SJSA1 (cell line): ENCODE measurements around the gene XIRP2. TPM values are rescaled to one million over a fixed set of nuclear protein-coding genes. Genes with fewer than 3 reads are reported as not detected.
"Not testable (repeated sequence)": the region's sequence is repeated elsewhere in the genome, so short reads cannot be mapped to it uniquely, and the experiment has no call there.

Experiments used
- DNase-seq, 2 experiments: peaks; one replicate each; pipeline ENCODE4 v3.0.0-alpha.2; 2015 to 2020; ENCODE audit warnings: low spot score in 2 of 2, low read depth in 1 of 2
- H3K27ac ChIP-seq: fragments of 250-450 bp; sonication (Bioruptor Pico); 2 replicates; pipeline ENCODE4 v1.5.1; 2020; ENCODE audit warnings: mild to moderate bottlenecking, moderate library complexity
- H3K27me3 ChIP-seq: fragments of 250-450 bp; sonication (Bioruptor Pico); replicated peaks from 2 replicates; pipeline ENCODE4 v1.5.1; 2020; ENCODE audit warnings: mild to moderate bottlenecking, moderate library complexity
- H3K36me3 ChIP-seq: fragments of 250-450 bp; sonication (Bioruptor Pico); 2 replicates; pipeline ENCODE4 v1.5.1; 2020; ENCODE audit warnings: mild to moderate bottlenecking
- H3K4me1 ChIP-seq: fragments of 250-450 bp; sonication (Bioruptor Pico); replicated peaks from 2 replicates; pipeline ENCODE4 v1.6.1; 2021; ENCODE audit warnings: mild to moderate bottlenecking
- H3K4me3 ChIP-seq: fragments of 250-450 bp; sonication (Bioruptor Pico); 2 replicates; pipeline ENCODE4 v1.5.1; 2020; ENCODE audit warnings: mild to moderate bottlenecking
- H3K9me3 ChIP-seq: fragments of 250-450 bp; sonication (Bioruptor Pico); replicated peaks from 2 replicates; pipeline ENCODE4 v1.5.1; 2020; ENCODE audit warnings: mild to moderate bottlenecking
- total RNA-seq: library from RNA; depleted of rRNA; stranded (reverse); fragments of >200 nt; shearing (Covaris generic); gene quantifications from 2 replicates; pipeline ENCODE4 v1.2.3, GENCODE V29; 2014

XIRP2 gene
- total RNA-seq, 1 experiment from 2014 or later = not detected

DNA sequence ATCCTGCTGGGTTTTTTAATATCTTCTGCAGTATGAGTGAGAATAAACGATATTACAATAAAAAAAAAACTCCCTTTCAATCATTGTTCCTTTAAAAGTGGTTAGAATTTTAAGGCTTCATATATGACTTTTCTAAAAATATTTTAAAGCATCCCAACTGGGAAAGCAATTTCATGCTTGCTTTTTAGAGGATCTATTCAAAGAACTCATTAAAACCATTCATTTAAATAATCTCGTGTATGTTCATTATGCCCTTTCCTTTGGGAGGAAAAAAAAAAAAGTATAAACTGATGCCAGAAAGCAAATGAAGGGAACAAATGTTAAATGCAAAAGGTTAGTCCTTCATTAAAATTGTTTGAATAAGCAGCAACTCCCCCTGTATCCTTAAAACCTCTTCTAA, 81.2 kb downstream of the XIRP2 start:
- H3K4me1 ChIP-seq = no peaks in the 10 kb centered on the region
- H3K9me3 ChIP-seq = no peaks in the 10 kb centered on the region
- no peaks in the 10 kb centered on the region for H3K27me3 ChIP-seq
- no peak overlapping the region for H3K4me3 ChIP-seq
- no peak overlapping the region for H3K27ac ChIP-seq
- DNase-seq = no peak
- H3K36me3 ChIP-seq = no peaks in the 10 kb centered on the region

DNA sequence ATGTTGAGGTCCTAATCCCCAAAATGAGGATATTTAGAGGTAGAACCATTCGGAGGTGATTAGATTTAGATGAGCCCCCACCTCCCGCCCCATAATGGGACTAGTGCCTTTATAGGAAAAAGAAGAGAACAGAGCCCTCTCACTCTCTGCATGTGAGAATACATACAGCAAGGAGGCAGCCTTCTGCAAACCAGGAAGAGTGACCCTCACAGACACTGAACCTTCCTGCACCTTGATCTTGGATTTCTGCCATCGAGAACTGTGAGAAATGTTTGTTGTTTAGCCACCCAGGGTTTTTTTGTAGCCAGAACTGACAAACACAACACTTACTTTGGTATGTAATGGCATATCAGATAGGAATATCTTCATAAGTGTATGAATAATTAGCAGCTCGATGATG, 83.7 kb downstream of the XIRP2 start:
- Histone ChIP-seq H3K9me3 (no peaks in the 10 kb centered on the region), H3K4me1 (no peaks in the 10 kb centered on the region), H3K27me3 (no peaks in the 10 kb centered on the region), H3K4me3 (no peak overlapping the region), H3K27ac (no peak overlapping the region), H3K36me3 (no peaks in the 10 kb centered on the region)
- DNase-seq = no peak

DNA sequence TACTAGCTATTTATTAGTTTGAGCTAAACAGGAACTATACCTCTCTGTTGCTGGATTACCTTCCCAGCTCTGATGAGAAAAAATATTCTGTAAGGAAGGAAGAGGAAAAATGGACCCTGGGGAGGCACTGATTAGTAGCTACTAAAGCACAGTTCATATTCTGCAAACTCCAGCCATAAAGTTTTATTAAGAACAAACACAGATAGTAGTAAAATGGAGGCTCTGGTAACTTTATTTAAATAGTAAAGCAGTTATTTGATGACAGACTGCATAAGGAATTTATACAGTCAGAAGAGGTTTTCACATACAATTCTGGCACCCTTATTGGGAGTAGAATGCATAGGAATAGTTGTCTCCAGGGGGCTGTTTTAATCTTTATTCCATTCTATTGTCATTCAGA, 84.1 kb downstream of the XIRP2 start:
- H3K27ac ChIP-seq = no peak overlapping the region
- no peaks in the 10 kb centered on the region for H3K9me3 ChIP-seq
- no peaks in the 10 kb centered on the region for H3K27me3 ChIP-seq
- no peaks in the 10 kb centered on the region for H3K36me3 ChIP-seq
- no peaks in the 10 kb centered on the region for H3K4me1 ChIP-seq
- DNase-seq = no peak
- H3K4me3 ChIP-seq = no peak overlapping the region

DNA sequence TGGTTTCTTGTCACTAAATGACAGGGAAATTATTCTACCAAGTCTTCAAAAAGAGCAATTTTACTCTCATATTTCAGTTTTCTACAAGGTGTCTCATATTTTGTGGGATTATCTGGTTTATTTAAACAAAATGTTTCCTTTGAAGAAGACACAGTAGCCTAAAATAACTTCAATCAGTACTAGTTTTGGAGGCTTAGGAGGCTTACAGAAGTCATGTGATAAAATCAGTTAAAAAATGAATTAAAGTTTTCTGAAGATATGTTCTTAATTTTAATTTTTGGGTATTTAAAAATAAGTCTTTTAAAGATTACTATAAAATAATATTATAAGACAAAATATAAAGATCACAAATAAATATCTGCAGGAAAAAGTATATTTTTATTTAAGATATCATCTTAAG, 95.9 kb downstream of the XIRP2 start:
- H3K27ac ChIP-seq = no peak overlapping the region
- H3K36me3 ChIP-seq = no peaks in the 10 kb centered on the region
- DNase-seq = no peak
- no peaks in the 10 kb centered on the region for H3K27me3 ChIP-seq
- H3K9me3 ChIP-seq = peaks cover 2% of the 10 kb centered on the region; the same call in 1 of the 2 replicates
- H3K4me3 ChIP-seq = no peak overlapping the region
- H3K4me1 ChIP-seq = no peaks in the 10 kb centered on the region

DNA sequence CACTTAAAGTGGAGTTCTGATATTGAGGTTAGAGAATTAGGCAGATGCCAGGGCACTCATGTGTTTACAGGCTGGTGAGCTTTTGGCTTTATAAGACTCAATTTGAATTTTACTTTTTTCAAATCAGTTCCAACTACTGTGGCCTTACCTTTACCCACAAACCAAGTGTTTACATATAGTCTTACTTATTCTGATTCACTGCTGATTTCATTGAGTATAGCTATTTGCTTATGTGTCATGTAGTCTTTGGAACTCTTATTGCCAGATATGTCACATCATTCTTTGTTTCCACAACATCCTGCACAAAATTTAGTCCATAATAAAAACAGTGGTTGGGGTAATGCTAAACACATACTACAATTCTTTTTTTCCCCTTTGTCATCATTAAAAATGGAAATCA, 96.5 kb downstream of the XIRP2 start:
- no peak for DNase-seq
- Histone ChIP-seq H3K4me1 (no peaks in the 10 kb centered on the region), H3K36me3 (no peaks in the 10 kb centered on the region), H3K27me3 (no peaks in the 10 kb centered on the region), H3K27ac (no peak overlapping the region), H3K9me3 (peaks cover 2% of the 10 kb centered on the region; the same call in 1 of the 2 replicates), H3K4me3 (no peak overlapping the region)

DNA sequence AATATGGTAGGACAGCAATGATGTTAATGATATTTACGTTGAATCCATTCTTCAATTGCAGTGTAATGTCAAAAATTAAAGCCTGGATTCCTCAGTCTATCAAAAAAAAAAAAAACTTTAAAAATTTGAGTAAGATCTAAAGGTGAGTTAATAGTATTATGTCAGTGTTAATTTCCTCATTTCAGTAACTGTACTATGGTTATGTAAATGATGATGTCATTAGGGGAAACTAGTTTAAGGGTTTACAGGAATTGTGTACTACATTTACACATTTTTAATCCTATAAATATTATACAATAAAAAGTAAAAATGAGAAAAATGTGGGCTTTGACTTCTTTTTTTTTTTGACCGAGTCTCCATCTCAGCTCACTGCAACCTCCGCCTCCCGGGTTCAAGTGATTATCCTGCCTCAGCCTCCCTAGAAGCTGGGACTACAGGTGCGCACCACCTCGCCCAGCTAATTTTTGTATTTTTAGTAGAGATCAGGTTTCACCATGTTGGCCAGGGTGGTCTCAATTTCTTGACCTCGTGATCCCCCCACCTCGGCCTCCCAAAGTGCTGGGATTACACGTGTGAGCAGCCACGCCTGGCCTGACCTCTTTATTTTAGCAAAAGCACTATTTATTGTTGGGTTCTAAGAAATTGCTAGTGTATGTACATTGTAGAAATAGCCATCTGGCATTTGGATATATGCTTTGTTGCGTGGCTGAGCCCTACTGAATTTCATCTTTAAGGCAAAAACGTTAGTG, 106.5 kb downstream of the XIRP2 start:
- Histone ChIP-seq H3K9me3 (no peaks in the 10 kb centered on the region), H3K36me3 (no peaks in the 10 kb centered on the region), H3K4me1 (no peaks in the 10 kb centered on the region), H3K27ac (no peak overlapping the region), H3K4me3 (no peak overlapping the region), H3K27me3 (no peaks in the 10 kb centered on the region)
- no peak for DNase-seq

DNA sequence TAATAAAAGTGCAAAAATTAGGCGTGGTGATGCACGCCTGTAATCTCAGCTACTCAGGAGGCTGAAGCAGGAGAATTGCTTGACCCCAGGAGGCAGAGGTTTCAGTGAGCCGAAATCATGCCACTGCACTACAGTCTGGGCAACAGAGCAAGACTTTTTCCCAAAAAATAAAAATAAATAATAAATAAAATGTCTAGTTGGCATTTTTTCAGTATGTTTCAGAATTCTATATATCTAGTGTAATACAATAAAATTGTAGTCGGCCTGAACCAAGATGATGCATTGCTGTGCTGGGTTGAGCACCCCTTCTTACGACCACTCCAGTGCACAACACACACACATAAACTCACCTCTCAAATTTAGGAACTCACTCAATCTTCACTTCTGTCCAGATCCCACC, 108.2 kb downstream of the XIRP2 start:
- Histone ChIP-seq H3K4me1 (no peaks in the 10 kb centered on the region), H3K9me3 (no peaks in the 10 kb centered on the region), H3K27me3 (no peaks in the 10 kb centered on the region), H3K4me3 (no peak overlapping the region), H3K36me3 (no peaks in the 10 kb centered on the region), H3K27ac (no peak overlapping the region)
- no peak for DNase-seq

DNA sequence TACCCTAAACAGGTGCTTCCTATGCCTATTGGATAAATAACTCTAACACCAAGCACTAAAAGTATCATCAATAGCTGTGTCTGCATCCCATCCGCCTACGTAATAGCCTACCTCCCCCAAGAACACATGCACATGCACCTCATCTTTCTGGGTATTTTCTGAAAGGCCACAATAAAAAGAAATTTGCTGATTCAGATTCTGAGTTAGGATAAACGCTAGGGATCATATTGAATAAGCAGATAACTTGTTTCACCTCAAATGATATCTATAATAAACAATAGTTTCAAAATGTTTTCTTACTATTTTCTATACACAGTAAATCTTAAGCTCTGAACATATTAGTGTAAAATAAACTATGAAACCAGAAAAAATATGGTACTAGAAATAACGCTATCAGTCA, 112.9 kb downstream of the XIRP2 start:
- no peak overlapping the region for H3K4me3 ChIP-seq
- no peak overlapping the region for H3K27ac ChIP-seq
- H3K36me3 ChIP-seq = no peaks in the 10 kb centered on the region
- no peaks in the 10 kb centered on the region for H3K4me1 ChIP-seq
- no peaks in the 10 kb centered on the region for H3K27me3 ChIP-seq
- DNase-seq = no peak
- H3K9me3 ChIP-seq = no peaks in the 10 kb centered on the region

DNA sequence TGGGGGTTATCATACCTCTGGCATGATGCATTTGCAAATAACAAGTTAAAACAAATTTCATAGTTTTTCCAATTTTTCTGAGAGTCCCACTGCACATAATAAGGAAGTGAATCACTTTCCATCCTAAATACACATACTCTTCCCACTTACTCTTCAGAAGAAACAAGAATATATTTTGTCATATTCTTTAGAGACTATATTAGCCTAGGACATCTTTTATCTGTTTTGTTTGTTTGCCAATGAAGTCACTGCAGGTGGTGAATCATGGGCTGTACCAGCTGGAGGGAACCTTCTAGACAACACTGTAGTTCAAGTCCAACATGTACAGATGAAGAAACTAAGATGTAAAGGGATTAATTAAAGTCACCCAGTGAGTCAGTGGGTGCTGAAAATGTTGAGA, 116.8 kb downstream of the XIRP2 start:
- no peak for DNase-seq
- Histone ChIP-seq H3K4me1 (no peaks in the 10 kb centered on the region), H3K9me3 (no peaks in the 10 kb centered on the region), H3K36me3 (no peaks in the 10 kb centered on the region), H3K27ac (no peak overlapping the region), H3K4me3 (no peak overlapping the region), H3K27me3 (no peaks in the 10 kb centered on the region)

DNA sequence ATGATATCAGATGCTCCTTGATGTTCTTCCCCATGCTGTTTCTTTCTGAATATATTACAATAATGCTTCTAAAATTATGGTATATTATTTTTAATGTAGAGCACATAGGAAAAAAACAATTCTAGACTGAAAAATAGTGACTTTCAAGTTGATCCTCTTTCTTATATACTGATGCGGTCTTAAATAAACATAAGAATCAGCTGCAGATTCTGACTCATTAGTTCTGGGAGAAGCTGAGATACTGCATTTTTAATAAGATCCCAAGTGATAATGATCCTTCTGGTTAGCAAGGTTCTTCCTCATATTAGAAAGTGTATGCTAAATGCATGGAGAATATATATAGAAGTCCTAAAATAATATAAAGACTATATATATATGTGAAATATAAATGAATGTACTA, 124.9 kb downstream of the XIRP2 start:
- H3K27ac ChIP-seq = no peak overlapping the region
- no peak for DNase-seq

DNA sequence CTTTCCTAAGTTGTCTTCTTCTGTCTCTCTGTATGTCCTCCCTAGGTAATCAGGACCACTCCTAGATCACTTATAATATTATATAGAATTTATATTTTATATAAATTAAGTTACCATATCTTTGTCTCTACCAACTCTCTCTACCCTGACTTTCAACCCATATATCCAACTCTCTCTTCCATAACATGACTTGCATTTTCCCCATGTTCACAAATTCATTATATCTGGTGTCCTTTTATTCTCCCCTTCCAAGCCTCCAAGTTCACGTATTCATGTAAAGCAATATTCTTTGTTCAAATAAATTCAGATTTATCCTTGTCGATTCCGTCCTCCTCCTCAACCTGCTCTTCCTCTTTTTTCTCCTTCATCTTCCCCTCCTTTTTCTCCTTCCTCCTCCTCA, 127.5 kb downstream of the XIRP2 start:
- Histone ChIP-seq H3K27ac (no peak overlapping the region), H3K4me1 (no peaks in the 10 kb centered on the region), H3K4me3 (no peak overlapping the region), H3K36me3 (no peaks in the 10 kb centered on the region), H3K9me3 (no peaks in the 10 kb centered on the region), H3K27me3 (no peaks in the 10 kb centered on the region)
- DNase-seq = no peak

More for the DNA sequence above, 124.9 kb downstream of the XIRP2 start:
- Histone ChIP-seq H3K9me3 (no peaks in the 10 kb centered on the region), H3K27me3 (no peaks in the 10 kb centered on the region), H3K4me1 (no peaks in the 10 kb centered on the region), H3K36me3 (no peaks in the 10 kb centered on the region), H3K4me3 (no peak overlapping the region)

DNA sequence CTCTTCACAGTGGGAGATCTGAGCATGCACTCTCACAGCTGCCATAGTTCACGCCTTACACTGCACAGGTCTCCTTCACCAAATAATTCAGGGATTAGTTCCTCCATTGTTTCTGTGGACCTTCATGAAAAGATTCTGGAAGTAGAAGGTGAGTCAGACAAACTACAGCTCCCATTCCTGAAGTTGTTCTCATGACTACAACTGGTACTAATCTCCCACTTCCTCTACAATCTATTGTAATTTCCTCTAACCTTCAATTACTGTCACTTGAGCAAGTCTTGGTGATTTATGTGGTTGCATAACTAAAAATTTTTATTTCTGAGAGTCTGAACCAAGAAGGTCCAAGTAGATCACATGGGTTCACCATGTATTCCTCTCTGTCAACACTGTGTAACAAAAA, 128.7 kb downstream of the XIRP2 start:
- no peaks in the 10 kb centered on the region for H3K4me1 ChIP-seq
- no peaks in the 10 kb centered on the region for H3K27me3 ChIP-seq
- DNase-seq = no peak
- no peaks in the 10 kb centered on the region for H3K9me3 ChIP-seq
- H3K4me3 ChIP-seq = no peak overlapping the region
- H3K36me3 ChIP-seq = no peaks in the 10 kb centered on the region
- no peak overlapping the region for H3K27ac ChIP-seq

DNA sequence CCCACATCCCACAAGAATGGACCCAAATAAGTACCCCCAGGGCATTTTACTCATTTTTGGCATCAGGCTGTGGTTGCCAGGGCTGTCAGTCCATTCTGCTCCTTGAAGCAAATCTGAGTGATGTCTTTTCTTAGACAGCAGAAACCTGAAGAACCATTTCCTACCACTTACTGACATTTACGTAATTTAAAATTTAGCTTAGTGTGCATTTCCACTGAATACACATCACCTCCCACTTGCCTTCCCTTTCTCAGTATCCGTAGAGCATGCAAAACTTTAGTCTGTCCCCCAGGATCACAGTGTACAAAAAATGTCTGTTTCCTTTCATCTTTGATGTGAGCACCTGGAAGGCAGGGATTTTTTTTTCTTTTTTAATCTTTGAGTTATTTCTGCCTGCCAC, 130.3 kb downstream of the XIRP2 start:
- Histone ChIP-seq H3K4me1 (no peaks in the 10 kb centered on the region), H3K27me3 (no peaks in the 10 kb centered on the region), H3K4me3 (no peak overlapping the region), H3K36me3 (no peaks in the 10 kb centered on the region), H3K9me3 (no peaks in the 10 kb centered on the region), H3K27ac (no peak overlapping the region)
- DNase-seq = no peak

DNA sequence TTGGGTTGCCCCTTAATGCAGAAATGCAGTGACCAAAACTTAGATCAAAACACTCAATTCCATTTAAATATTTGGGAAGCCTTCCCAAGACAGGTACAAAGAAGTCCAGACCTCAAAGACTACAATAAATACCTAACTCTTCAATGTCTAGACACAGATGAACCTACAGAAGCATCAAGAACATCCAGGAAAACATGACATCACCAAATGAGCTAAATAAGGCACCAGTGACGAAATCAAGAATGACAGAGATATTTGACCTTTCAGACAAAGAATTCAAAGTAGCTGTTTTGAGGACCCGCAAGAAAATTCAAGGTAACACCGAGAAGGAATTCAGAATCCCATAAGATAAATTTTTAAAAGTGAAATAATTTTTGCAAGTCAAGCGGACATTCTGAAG, 140.2 kb downstream of the XIRP2 start:
- Histone ChIP-seq H3K36me3 (no peaks in the 10 kb centered on the region), H3K27ac (no peak overlapping the region), H3K4me3 (no peak overlapping the region), H3K4me1 (no peaks in the 10 kb centered on the region), H3K9me3 (peaks cover 2% of the 10 kb centered on the region; the same call in 1 of the 2 replicates), H3K27me3 (no peaks in the 10 kb centered on the region)
- DNase-seq = no peak

DNA sequence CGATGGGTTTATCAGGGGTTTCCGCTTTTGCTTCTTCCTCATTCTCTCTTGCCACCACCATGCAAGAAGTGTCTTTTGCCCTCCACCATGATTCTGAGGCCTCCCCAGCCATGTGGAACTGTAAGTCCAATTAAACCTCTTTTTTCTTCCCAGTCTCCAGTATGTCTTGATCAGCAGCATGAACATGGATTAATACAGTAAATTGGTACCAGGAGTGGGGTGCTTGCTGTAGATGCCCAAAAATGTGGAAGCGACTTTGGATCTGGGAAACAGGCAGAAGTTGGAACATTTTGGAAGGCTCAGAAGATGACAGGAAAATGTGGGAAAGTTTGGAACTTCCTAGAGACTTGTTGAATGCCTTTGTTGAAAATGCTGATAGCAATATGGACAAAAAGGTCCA, 146.7 kb downstream of the XIRP2 start:
- not testable (repeated sequence) for H3K27ac ChIP-seq, H3K9me3 ChIP-seq, H3K36me3 ChIP-seq, DNase-seq, H3K4me3 ChIP-seq, H3K4me1 ChIP-seq, H3K27me3 ChIP-seq
